Ovary (tissue), 9 donors: ENCODE data around the gene C16orf87. TPM values are rescaled to one million over a fixed set of nuclear protein-coding genes. Genes with fewer than 3 reads are reported as not detected.

ENCODE experiments used
- DNase-seq, 5 donors: peaks; one replicate each; pipeline ENCODE4 v3.0.0-alpha.2; 2019 to 2020
- H3K27ac ChIP-seq, 2 donors: fragments of 200-600 bp; one replicate each; pipeline versions ENCODE4 v1.5.1 to v1.8.0; 2019 to 2022
- H3K27me3 ChIP-seq: fragments of 200-600 bp; one replicate; pipeline ENCODE4 v1.8.0; 2022
- H3K36me3 ChIP-seq: fragments of 200-600 bp; sonication (generic); one replicate; pipeline ENCODE4 v1.5.1; 2019
- H3K4me1 ChIP-seq: one replicate; pipeline ENCODE4 v1.8.1; 2013; ENCODE audit warnings: mild to moderate bottlenecking, moderate library complexity; ENCODE audit not compliant: insufficient read depth
- H3K4me3 ChIP-seq: fragments of 200-600 bp; sonication (generic); one replicate; pipeline ENCODE4 v1.5.1; 2017
- H3K9me3 ChIP-seq, 2 donors: fragments of 200-600 bp in 1 of 2; sonication (generic) in 1 of 2; one replicate each; pipeline versions ENCODE4 v1.5.1 to v1.8.1; 2013 to 2019; ENCODE audit warnings: mild to moderate bottlenecking in 1 of 2, moderate library complexity in 1 of 2
- EP300 ChIP-seq: sonication (generic); formaldehyde crosslinking; IDR thresholded peaks from one replicate; pipeline ENCODE4 v1.6.1; 2017; ENCODE audit warnings: antibody characterized with exemption
- POLR2A ChIP-seq: fragments of 450-650 bp; IDR thresholded peaks from one replicate; pipeline ENCODE4 v1.6.1; 2017; ENCODE audit warnings: antibody characterized with exemption, mild to moderate bottlenecking, moderate library complexity
- WGBS, 3 donors: extraction: QIAGEN DNeasy Blood & Tissue Kit in 1 of 3; methylation state at CpG; one replicate each; pipeline versions ENCODE4 v1.1.5 to v1.1.7; 2013 to 2017; 5-methylcytosine and 5-hydroxymethylcytosine counted together
- intact Hi-C, 4 donors: fragments of 100-400 bp; cut with DNase I; formaldehyde crosslinking; loops; one replicate each; pipeline versions ENCODE4 v1.11.0 to v1.15.1; 2022 to 2023
- polyA plus RNA-seq, 2 donors: library from polyadenylated mRNA; stranded (reverse); fragments of 200-250 nt in 1 of 2; fragments of 350-450 nt in 1 of 2; fragmentation: Illumina TruSeq in 1 of 2; extraction: RNeasy Lipid Tissue Mini Kit (QIAGEN cat#74804) in 1 of 2; gene quantifications; one replicate each; pipeline ENCODE4 v1.2.3, GENCODE V29; 2013 to 2014
- total RNA-seq, 7 donors: library from RNA; depleted of rRNA in 2 of 7; stranded (reverse); fragments of >200 nt in 2 of 7; fragmentation: NEBNext Ultra II Directional in 3 of 7; extraction: Animal tissue kit (Norgen Biotek cat#: 25700) in 3 of 7; gene quantifications; one replicate each; pipeline versions ENCODE4 v1.1.0 to v1.2.4, GENCODE V29; 2016 to 2023
- TF ChIP-seq, protein P1 (sequence below), 3 donors: fragments of 450-650 bp in 2 of 3; fragments of 200-600 bp in 1 of 3; IDR thresholded peaks; one replicate each; pipeline versions ENCODE4 v1.5.1 to v1.8.0; 2016 to 2022; ENCODE audit warnings: antibody characterized with exemption in 3 of 3, mild to moderate bottlenecking in 1 of 3
- donor health status: DM: no; HTN: no; CAD: no; lungs with moderate emphysema.
- donor health status: DM: no; HTN: no; CAD: no.
- donor health status: Bipolar disorder and iron deficiency.
- donor health status: DM: yes; HTN: yes; CAD: no.
- donor health status: DM: no; HTN: no; CAD: no.
- donor health status: DM: yes; HTN: yes; CAD: no.

C16orf87 gene
- total and polyA plus RNA-seq, 9 donors = 4.0 to 7.6 (median 5.1) TPM

DNA sequence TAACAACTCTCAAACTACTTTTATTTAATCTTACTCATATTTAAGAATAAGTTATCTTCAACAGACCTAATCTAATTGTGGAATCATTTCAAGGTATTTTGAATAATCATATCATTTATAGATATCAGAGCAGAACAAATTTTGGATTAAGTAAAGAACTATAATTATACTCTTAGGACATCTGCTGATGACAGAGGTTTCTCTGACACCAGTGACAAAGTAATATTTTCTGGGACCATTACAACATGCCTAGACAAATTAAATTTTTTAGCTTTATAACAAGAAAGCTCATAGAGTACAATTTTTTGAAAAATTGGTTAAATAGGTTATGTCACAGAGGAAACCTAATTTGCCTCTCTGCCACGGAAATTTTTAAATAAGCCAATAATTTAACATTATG, 30.5 kb downstream of the C16orf87 start:
- WGBS, 3 donors = 91 to 95% (median 95%) methylated on average over 1 of the region's 1 CpG
- H3K27me3 ChIP-seq = no peaks in the 10 kb centered on the region
- intact Hi-C loops = no loop called here
- no peaks in the 10 kb centered on the region for H3K4me1 ChIP-seq
- no peaks in the 10 kb centered on the region for H3K9me3 ChIP-seq
- H3K4me3 ChIP-seq = no peak overlapping the region
- H3K27ac ChIP-seq = no peak overlapping the region
- no peak for DNase-seq
- no peaks in the 10 kb centered on the region for H3K36me3 ChIP-seq
- no peak for TF ChIP-seq POLR2A

DNA sequence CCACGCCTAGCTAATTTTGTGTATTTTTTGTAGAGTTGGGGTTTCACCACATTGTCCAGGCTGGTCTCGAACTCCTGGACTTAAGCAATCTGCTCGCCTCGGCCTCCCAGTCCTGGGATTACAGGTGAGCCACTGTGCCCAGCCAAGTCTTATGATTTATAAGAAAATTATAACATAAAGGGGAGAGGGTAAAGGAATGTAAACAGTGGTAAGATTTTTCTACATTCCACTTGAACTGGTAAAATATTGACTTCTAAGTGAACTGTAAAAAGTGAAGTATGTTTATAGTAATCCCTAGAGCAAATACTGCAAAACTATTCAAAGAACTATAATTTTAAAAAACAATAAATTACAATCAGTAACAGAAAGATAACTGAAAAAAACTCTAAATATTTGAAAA, 33.5 kb downstream of the C16orf87 start:
- intact Hi-C loops = no loop called here
- no peaks in the 10 kb centered on the region for H3K9me3 ChIP-seq
- no peaks in the 10 kb centered on the region for H3K36me3 ChIP-seq
- H3K4me1 ChIP-seq = no peaks in the 10 kb centered on the region
- no peak for TF ChIP-seq POLR2A
- TF ChIP-seq, protein P1, sequence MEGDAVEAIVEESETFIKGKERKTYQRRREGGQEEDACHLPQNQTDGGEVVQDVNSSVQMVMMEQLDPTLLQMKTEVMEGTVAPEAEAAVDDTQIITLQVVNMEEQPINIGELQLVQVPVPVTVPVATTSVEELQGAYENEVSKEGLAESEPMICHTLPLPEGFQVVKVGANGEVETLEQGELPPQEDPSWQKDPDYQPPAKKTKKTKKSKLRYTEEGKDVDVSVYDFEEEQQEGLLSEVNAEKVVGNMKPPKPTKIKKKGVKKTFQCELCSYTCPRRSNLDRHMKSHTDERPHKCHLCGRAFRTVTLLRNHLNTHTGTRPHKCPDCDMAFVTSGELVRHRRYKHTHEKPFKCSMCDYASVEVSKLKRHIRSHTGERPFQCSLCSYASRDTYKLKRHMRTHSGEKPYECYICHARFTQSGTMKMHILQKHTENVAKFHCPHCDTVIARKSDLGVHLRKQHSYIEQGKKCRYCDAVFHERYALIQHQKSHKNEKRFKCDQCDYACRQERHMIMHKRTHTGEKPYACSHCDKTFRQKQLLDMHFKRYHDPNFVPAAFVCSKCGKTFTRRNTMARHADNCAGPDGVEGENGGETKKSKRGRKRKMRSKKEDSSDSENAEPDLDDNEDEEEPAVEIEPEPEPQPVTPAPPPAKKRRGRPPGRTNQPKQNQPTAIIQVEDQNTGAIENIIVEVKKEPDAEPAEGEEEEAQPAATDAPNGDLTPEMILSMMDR (IDR thresholded peaks at IDR 0.05) = no peak
- WGBS, 3 donors = 75 to 86% (median 79%) methylated on average over 4 of the region's 4 CpGs
- H3K27ac ChIP-seq = no peak overlapping the region
- no peak overlapping the region for H3K4me3 ChIP-seq
- no peak for DNase-seq
- H3K27me3 ChIP-seq = no peaks in the 10 kb centered on the region

DNA sequence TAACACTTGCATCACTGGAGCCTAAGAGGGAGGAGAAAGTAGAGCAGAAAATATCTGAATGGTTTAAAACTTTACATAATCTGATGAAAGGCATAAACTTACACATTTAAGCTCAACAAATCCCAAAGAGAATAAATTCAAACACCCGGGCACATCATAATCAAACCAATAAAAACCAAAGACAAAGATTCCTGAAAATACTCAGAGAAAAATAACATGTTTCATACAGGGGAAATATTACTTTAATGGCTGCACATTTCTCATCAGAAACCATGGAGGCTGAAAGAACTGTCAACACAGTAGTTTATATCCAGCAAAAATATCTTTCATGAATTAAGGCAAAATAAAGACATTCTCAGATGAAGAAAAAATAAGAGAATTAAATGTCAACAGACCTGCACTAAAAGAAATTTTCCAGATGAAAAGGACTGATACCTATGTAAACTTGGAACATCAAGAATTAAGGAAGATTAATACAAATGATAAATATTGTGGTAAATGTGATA, 34.2 kb downstream of the C16orf87 start:
- intact Hi-C loops = no loop called here
- H3K4me3 ChIP-seq = no peak overlapping the region
- H3K36me3 ChIP-seq = no peaks in the 10 kb centered on the region
- WGBS, 3 donors = 96 to 99% (median 98%) methylated on average over 1 of the region's 1 CpG
- H3K27me3 ChIP-seq = no peaks in the 10 kb centered on the region
- no peak for DNase-seq
- no peaks in the 10 kb centered on the region for H3K9me3 ChIP-seq
- TF ChIP-seq POLR2A (no peak), EP300 (no peak)
- TF ChIP-seq, protein P1 (IDR thresholded peaks at IDR 0.05) = no peak
- no peak overlapping the region for H3K27ac ChIP-seq
- no peaks in the 10 kb centered on the region for H3K4me1 ChIP-seq

DNA sequence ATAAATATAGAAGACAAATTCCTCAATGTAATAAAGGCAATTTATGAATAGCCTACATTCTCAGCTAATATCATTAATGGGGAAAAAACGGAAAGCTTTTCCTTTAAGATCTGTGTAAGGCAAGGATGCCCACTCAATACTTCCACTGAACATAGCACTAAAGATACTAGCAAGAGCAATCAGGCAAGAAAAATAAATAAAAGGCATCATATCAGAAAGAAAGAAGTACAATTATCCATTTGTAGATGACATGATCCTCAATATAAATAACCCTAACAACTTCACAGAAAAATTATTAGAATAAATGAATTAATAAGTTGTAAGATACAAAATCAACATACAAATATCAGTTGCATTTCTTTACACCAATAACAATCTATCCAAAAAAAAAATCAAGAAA, 37.1 kb downstream of the C16orf87 start:
- no peak for DNase-seq
- H3K27me3 ChIP-seq = no peaks in the 10 kb centered on the region
- H3K4me3 ChIP-seq = no peak overlapping the region
- H3K9me3 ChIP-seq = no peaks in the 10 kb centered on the region
- peaks cover 2% of the 10 kb centered on the region for H3K4me1 ChIP-seq
- 95 to 100% (median 96%) methylated on average over 1 of the region's 1 CpG for WGBS, 3 donors
- TF ChIP-seq, protein P1 (IDR thresholded peaks at IDR 0.05) = no peak
- TF ChIP-seq POLR2A (no peak), EP300 (no peak)
- H3K36me3 ChIP-seq = no peaks in the 10 kb centered on the region
- H3K27ac ChIP-seq = no peak overlapping the region
- intact Hi-C loops = no loop called here

DNA sequence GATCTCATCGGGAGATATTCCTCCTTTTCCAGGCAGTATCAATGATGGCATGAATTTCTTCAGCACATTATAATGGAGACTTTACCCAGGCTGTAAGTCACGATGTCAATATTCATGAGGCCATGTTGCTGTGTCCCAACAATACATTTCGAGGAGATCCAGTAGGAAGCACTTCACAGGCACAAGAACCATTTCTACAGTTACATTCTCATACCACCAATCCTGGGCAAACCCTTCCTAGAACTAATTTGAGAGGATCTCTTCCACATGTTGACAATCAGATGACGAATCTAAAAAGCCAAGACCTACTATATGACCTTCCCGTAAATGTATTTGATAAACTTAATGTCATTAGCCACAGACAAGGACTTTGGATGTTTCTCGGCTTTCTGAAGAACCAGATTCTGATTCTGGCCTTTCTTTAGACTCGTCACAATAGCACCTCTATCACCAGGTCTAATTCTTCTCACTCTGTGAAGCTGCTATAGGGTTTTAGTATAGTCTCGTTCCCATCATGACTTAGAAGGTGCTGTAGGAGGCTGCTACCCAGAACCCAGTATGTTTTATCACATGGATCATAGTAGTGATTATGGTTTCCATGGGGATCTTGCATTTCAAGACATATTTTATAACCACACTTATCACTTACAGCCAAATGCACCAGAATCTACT, 40.2 kb downstream of the C16orf87 start:
- Histone ChIP-seq H3K27ac (no peak overlapping the region), H3K4me3 (no peak overlapping the region), H3K36me3 (no peaks in the 10 kb centered on the region), H3K27me3 (no peaks in the 10 kb centered on the region), H3K9me3 (no peaks in the 10 kb centered on the region), H3K4me1 (peaks cover 2% of the 10 kb centered on the region)
- intact Hi-C loops = no loop called here
- 79 to 88% (median 86%) methylated on average over 8 of the region's 8 CpGs for WGBS, 3 donors
- no peak for TF ChIP-seq POLR2A
- TF ChIP-seq EP300 = no peak
- TF ChIP-seq, protein P1 (IDR thresholded peaks at IDR 0.05) = no peak
- no peak for DNase-seq
